ENCODE results near the gene CATSPERE.

DNA sequence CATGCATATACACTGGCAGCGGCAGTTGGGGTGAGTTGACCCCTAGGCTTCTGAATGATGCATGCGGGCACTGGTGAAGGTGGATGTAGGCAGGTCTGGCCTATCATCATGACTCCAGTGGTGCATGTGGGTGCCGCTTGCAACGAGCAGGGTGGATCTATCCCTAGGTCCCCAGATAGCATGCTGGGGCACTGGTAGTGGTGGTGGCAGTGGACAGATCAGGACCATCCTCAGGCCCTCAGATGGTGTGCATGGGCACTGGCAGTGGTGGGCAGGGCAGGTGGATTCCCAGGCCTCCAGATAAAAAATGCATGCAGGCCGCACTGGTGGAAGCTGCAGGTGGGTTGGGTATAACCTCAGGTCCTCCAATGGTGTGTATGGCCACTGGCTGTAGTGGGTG, 52.4 kb downstream of the CATSPERE start:
- TF ChIP-seq EZH2 (IDR thresholded peaks at IDR 0.05): no peak
- TF ChIP-seq, protein P1, sequence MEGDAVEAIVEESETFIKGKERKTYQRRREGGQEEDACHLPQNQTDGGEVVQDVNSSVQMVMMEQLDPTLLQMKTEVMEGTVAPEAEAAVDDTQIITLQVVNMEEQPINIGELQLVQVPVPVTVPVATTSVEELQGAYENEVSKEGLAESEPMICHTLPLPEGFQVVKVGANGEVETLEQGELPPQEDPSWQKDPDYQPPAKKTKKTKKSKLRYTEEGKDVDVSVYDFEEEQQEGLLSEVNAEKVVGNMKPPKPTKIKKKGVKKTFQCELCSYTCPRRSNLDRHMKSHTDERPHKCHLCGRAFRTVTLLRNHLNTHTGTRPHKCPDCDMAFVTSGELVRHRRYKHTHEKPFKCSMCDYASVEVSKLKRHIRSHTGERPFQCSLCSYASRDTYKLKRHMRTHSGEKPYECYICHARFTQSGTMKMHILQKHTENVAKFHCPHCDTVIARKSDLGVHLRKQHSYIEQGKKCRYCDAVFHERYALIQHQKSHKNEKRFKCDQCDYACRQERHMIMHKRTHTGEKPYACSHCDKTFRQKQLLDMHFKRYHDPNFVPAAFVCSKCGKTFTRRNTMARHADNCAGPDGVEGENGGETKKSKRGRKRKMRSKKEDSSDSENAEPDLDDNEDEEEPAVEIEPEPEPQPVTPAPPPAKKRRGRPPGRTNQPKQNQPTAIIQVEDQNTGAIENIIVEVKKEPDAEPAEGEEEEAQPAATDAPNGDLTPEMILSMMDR (IDR thresholded peaks at IDR 0.05): no peak
- TF ChIP-seq EZH2phosphoT487 (IDR thresholded peaks at IDR 0.05): no peak

All from neural progenitor cell (in vitro differentiated cells).